GM19397 (cell line): ENCODE results near the gene CCDC117.
"Not testable (repeated sequence)": the region's sequence is repeated elsewhere in the genome, so short reads cannot be mapped to it uniquely, and the experiment has no call there.

Experiments used
- ATAC-seq: cut with Tn5 transposase; IDR thresholded peaks from one replicate; pipeline ENCODE4 v1.9.1; 2021; ENCODE audit warnings: mild to moderate bottlenecking, moderate library complexity; ENCODE audit not compliant: unreplicated experiment

The CCDC117 gene

GRCh38 chr22:28800308-28801041 is 28.0 kb downstream of the CCDC117 start, which contains the start of gene XBP1:
XBP1 (minus strand) TSS chr22:28800569.
- ATAC-seq = peak; percentile 92

- no peak for ATAC-seq
Measured at GRCh38 chr22:28801845-28802594, 29.5 kb downstream of the CCDC117 start.

GRCh38 chr22:28802595-28803123 is 30.2 kb downstream of the CCDC117 start:
- ATAC-seq = no peak

GRCh38 chr22:28805426-28805825 is 32.9 kb downstream of the CCDC117 start:
- not testable (repeated sequence) for ATAC-seq

GRCh38 chr22:28808716-28809355 is 36.3 kb downstream of the CCDC117 start:
- no peak for ATAC-seq

- no peak for ATAC-seq
Measured at GRCh38 chr22:28810821-28811491, 38.5 kb downstream of the CCDC117 start.

GRCh38 chr22:28812516-28812915 is 40.0 kb downstream of the CCDC117 start:
- no peak for ATAC-seq

- ATAC-seq = no peak
Measured at GRCh38 chr22:28813772-28814518, 41.5 kb downstream of the CCDC117 start.

- no peak for ATAC-seq
Measured at GRCh38 chr22:28815111-28815510, 42.6 kb downstream of the CCDC117 start.

- ATAC-seq = no peak
Measured at GRCh38 chr22:28815729-28816128, 43.2 kb downstream of the CCDC117 start.

GRCh38 chr22:28817064-28817463 is 44.6 kb downstream of the CCDC117 start:
- ATAC-seq = no peak

- no peak for ATAC-seq
Measured at GRCh38 chr22:28817919-28818859, 45.7 kb downstream of the CCDC117 start.

GRCh38 chr22:28819253-28820096 is 47.0 kb downstream of the CCDC117 start:
- ATAC-seq = no peak

GRCh38 chr22:28820885-28821284 is 48.4 kb downstream of the CCDC117 start:
- ATAC-seq = no peak

GRCh38 chr22:28821452-28821851 is 49.0 kb downstream of the CCDC117 start:
- no peak for ATAC-seq

GRCh38 chr22:28822930-28823551 is 50.5 kb downstream of the CCDC117 start:
- no peak for ATAC-seq

GRCh38 chr22:28824455-28824854 is 52.0 kb downstream of the CCDC117 start:
- ATAC-seq = not testable (repeated sequence)

- ATAC-seq = not testable (repeated sequence)
Measured at GRCh38 chr22:28826430-28826829, 53.9 kb downstream of the CCDC117 start.
